HepG2 (cell line): ENCODE results near the gene SHLD3. TPM values are rescaled to one million over a fixed set of nuclear protein-coding genes. Genes with fewer than 3 reads are reported as not detected.

ENCODE experiments used
- ATAC-seq: fragments of 200-7000 bp; cut with Tn5 transposase; 3 replicates; pipeline ENCODE4 v1.9.1; 2020; ENCODE audit warnings: mild to moderate bottlenecking, moderate library complexity
- BruUV-seq: library from RNA; stranded (reverse); fragments of 400-500 nt; replicated peaks from 2 replicates; lab custom pipeline; 2021; lab: Mats Ljungman, UMichigan
- CTCF ChIA-PET: fragments of 300-600 bp; formaldehyde crosslinking; extraction: SDS; loops from one replicate; lab custom pipeline; 2021; ENCODE audit warnings: low total read pairs, inconsistent platforms, low intra/inter-chr PET ratio; lab: Yijun Ruan, JAX
- POLR2A ChIA-PET: fragments of 350-600 bp; sonication (Branson Sonifier 250); formaldehyde crosslinking; loops from one replicate; lab custom pipeline; 2020; ENCODE audit warnings: antibody characterized with exemption, inconsistent platforms; lab: Yijun Ruan, JAX
- DNase-seq: peaks from one replicate; pipeline ENCODE4 v3.0.0-alpha.2; 2015; ENCODE audit warnings: low spot score
- FAIRE-seq: peaks from 3 replicates; lab custom pipeline; 2011; peaks lifted over from hg19 to GRCh38; lab: Jason Lieb, UNC
- H2AFZ ChIP-seq: one replicate; pipeline ENCODE4 v1.6.1; 2011; ENCODE audit warnings: low read length, inconsistent platforms
- H3K27ac ChIP-seq: fragments of 300-600 bp; 3 replicates; pipeline ENCODE4 v1.8.0; 2011; ENCODE audit warnings: mixed run types, mild to moderate bottlenecking, mixed read lengths, low read length, inconsistent platforms; ENCODE audit not compliant: insufficient read depth; ENCODE audit errors: extremely low read length
- H3K27me3 ChIP-seq, 2 experiments: fragments of 200-600 bp in 1 of 2; 2 replicates in 1 of 2; 3 replicates in 1 of 2; pipeline versions ENCODE4 v1.6.0 to v1.8.0; 2011; ENCODE audit warnings: low read length in 2 of 2, mild to moderate bottlenecking in 2 of 2, moderate library complexity in 2 of 2, inconsistent platforms in 1 of 2; ENCODE audit not compliant: insufficient read depth in 2 of 2, control insufficient read depth in 1 of 2
- H3K36me3 ChIP-seq, 2 experiments: fragments of 200-600 bp in 1 of 2; replicated peaks in 1 of 2; 2 replicates in 1 of 2; 3 replicates in 1 of 2; pipeline versions ENCODE4 v1.5.1 to v1.8.0; 2011; ENCODE audit warnings: low read length in 2 of 2, inconsistent platforms in 1 of 2; ENCODE audit not compliant: insufficient read depth in 2 of 2, control insufficient read depth in 1 of 2
- H3K4me1 ChIP-seq: 2 replicates; pipeline ENCODE4 v1.5.1; 2012; ENCODE audit warnings: low read length, inconsistent platforms; ENCODE audit not compliant: insufficient read depth
- H3K4me2 ChIP-seq: 2 replicates; pipeline ENCODE4 v1.6.0; 2011; ENCODE audit warnings: low read depth, low read length, inconsistent platforms
- H3K4me3 ChIP-seq, 3 experiments: fragments of 200-600 bp in 1 of 3; sonication (generic), shearing (Covaris generic) in 1 of 3; replicated peaks in 1 of 3; 2 replicates each; pipeline ENCODE4 v1.5.1; 2011 to 2016; ENCODE audit warnings: low read length in 3 of 3, inconsistent platforms in 2 of 3, low read depth in 2 of 3, mild to moderate bottlenecking in 2 of 3, control low read depth in 1 of 3, mixed read lengths in 1 of 3; ENCODE audit not compliant: insufficient read depth in 1 of 3
- H3K79me2 ChIP-seq: one replicate; pipeline ENCODE4 v1.6.1; 2011; ENCODE audit warnings: low read length, inconsistent platforms; ENCODE audit not compliant: insufficient read depth
- H3K9ac ChIP-seq: 2 replicates; pipeline ENCODE4 v1.6.0; 2011; ENCODE audit warnings: mild to moderate bottlenecking, low read depth, low read length, inconsistent platforms; ENCODE audit not compliant: insufficient read depth
- H3K9me3 ChIP-seq: 2 replicates; pipeline ENCODE4 v1.5.1; 2012; ENCODE audit warnings: mild to moderate bottlenecking, low read length
- H4K20me1 ChIP-seq: 2 replicates; pipeline ENCODE4 v1.6.0; 2011; ENCODE audit warnings: inconsistent platforms, mild to moderate bottlenecking, low read length, moderate library complexity; ENCODE audit not compliant: insufficient read depth
- ARID3A ChIP-seq: IDR thresholded peaks from 2 replicates; pipeline ENCODE4 v1.6.1; 2012; ENCODE audit warnings: low read depth, low read length, improper control_type of control experiment
- ATF7 ChIP-seq, 2 experiments: fragments of 450-650 bp in 1 of 2; sonication (generic) in 1 of 2; formaldehyde crosslinking in 1 of 2; IDR thresholded peaks; 2 replicates each; pipeline versions ENCODE4 v1.4.0 to v1.6.1; 2016 to 2020; ENCODE audit warnings: antibody characterized with exemption in 1 of 2, mild to moderate bottlenecking in 1 of 2, missing genetic modification reagents in 1 of 2
- CCAR2 ChIP-seq: fragments of 200-400 bp; formaldehyde crosslinking; optimal IDR thresholded peaks from 2 replicates; pipeline ENCODE3; 2018; ENCODE audit warnings: low read depth, mild to moderate bottlenecking, low read length, moderate library complexity
- HNRNPH1 ChIP-seq: fragments of 200-400 bp; formaldehyde crosslinking; optimal IDR thresholded peaks from 2 replicates; pipeline ENCODE3; 2017; ENCODE audit warnings: mild to moderate bottlenecking, low read depth, low read length
- ISL2 ChIP-seq: sonication (generic); formaldehyde crosslinking; IDR thresholded peaks from 2 replicates; pipeline ENCODE4 v1.5.0; 2020; ENCODE audit warnings: missing genetic modification reagents
- MXI1 ChIP-seq: IDR thresholded peaks from 3 replicates; pipeline ENCODE4 v1.6.1; 2012; ENCODE audit warnings: low read depth, low read length, inconsistent platforms, borderline replicate concordance
- NFYC ChIP-seq: IDR thresholded peaks from 2 replicates; pipeline ENCODE4 v1.6.1; 2016; ENCODE audit warnings: missing genetic modification reagents, missing compliant biosample characterization
- SETDB1 ChIP-seq: sonication (generic); formaldehyde crosslinking; IDR thresholded peaks from 2 replicates; pipeline ENCODE4 v1.5.1; 2020; ENCODE audit warnings: missing genetic modification reagents, mild to moderate bottlenecking, borderline replicate concordance
- ZBTB21 ChIP-seq: sonication (generic); formaldehyde crosslinking; IDR thresholded peaks from 2 replicates; pipeline ENCODE4 v1.4.0; 2020; ENCODE audit warnings: missing genetic modification reagents
- ZBTB4 ChIP-seq: sonication (generic); formaldehyde crosslinking; IDR thresholded peaks from 2 replicates; pipeline ENCODE4 v1.4.0; 2020; ENCODE audit warnings: missing genetic modification reagents, mild to moderate bottlenecking, borderline replicate concordance
- ZNF607 ChIP-seq: sonication (generic); formaldehyde crosslinking; IDR thresholded peaks from 2 replicates; pipeline ENCODE4 v1.5.1; 2020; ENCODE audit warnings: missing genetic modification reagents, mild to moderate bottlenecking, borderline replicate concordance
- WGBS: methylation state at CpG from one replicate; pipeline ENCODE4 v1.1.6; 2017; ENCODE audit warnings: low lambda C conversion rate; 5-methylcytosine and 5-hydroxymethylcytosine counted together
- in situ Hi-C: cut with HindIII; loops from 2 replicates; pipeline ENCODE4 v1.10.0; 2017; ENCODE audit warnings: low pct_unique_long_range_greater_than_20kb; ENCODE audit not compliant: extremely low pct_ligation_motif_present
- intact Hi-C: fragments of 100-400 bp; cut with micrococcal nuclease; formaldehyde crosslinking; loops from one replicate; pipeline ENCODE4 v1.10.0; 2022; ENCODE audit not compliant: unreplicated experiment
- polyA plus RNA-seq, 8 experiments: library from polyadenylated mRNA; depleted of rRNA in 3 of 8; stranded (reverse) in 7 of 8; unstranded in 1 of 8; fragments of >200 nt; fragmentation: Illumina TruSeq in 4 of 8; extraction: Trizol in 4 of 8; gene quantifications; 2 replicates each; pipeline versions ENCODE4 v1.2.1 to v1.2.3, GENCODE V29; 2011 to 2016; ENCODE audit warnings: low read depth in 4 of 8, missing spikeins in 1 of 8, mixed read lengths in 1 of 8; ENCODE audit not compliant: insufficient read depth in 1 of 8
- total RNA-seq, 5 experiments: library from RNA; depleted of rRNA; stranded (reverse); fragments of >200 nt; fragmentation: Illumina TruSeq; extraction: Trizol; gene quantifications; 2 replicates each; pipeline ENCODE4 v1.2.3, GENCODE V29; 2016; ENCODE audit warnings: low read depth in 1 of 5
- TF ChIP-seq, protein P1 (sequence below): sonication (generic); formaldehyde crosslinking; IDR thresholded peaks from 2 replicates; pipeline ENCODE4 v1.5.1; 2020; ENCODE audit warnings: missing genetic modification reagents, mild to moderate bottlenecking, borderline replicate concordance
- TF ChIP-seq, protein P2 (sequence below): sonication (generic); formaldehyde crosslinking; IDR thresholded peaks from 2 replicates; pipeline ENCODE4 v1.9.0; 2021; ENCODE audit warnings: missing genetic modification reagents, mild to moderate bottlenecking, borderline replicate concordance

The SHLD3 gene
- total and polyA plus RNA-seq, 2 of the 13 experiments (the other 11 are each of a cell fraction or from before 2014, with no cell fraction given) = 3.6 to 6.8 TPM

DNA sequence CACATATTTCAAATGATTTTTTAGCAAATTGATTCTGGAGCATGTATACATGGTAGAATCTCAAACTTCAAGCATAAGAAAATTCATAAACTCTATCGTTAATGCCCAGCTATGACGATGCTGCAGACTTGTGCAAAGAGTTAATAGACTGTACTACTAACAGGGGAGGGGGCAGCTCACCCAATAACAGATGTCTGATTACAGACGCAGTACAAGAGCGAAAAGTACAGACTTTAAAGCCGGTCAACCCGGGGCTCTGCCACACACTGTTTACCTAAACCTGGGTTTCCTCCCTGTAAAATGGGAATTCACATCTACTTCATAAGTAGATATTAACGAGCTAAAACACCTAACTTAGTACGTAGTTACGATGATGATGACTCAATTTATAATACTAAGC lies 1.3 kb upstream of the SHLD3 start (continued):
- TF ChIP-seq ZBTB4 (CRISPR knock-in tag) = no peak
- no peak for TF ChIP-seq CCAR2
- TF ChIP-seq MXI1 = no peak
- TF ChIP-seq, all 625 proteins: peak for 5

GRCh38 chr5:65624025-65624570 lies 729 bp upstream of the SHLD3 start, which contains the start of gene TRIM23:
TRIM23 (minus strand) TSS chr5:65624333; CDS start chr5:65624274, 59 bp downstream.
- 0 out of 5 replicates have a peak, but pooled peaks cover 0 to under 1% of the 10 kb centered on the region in 2 experiments for H3K36me3 ChIP-seq
- no peaks in the 10 kb centered on the region for H4K20me1 ChIP-seq
- BruUV-seq = TSS peak; percentile 63
- H3K4me1 ChIP-seq = peaks cover 28% of the 10 kb centered on the region
- peak; percentile 86 for DNase-seq
- peaks cover 0 to 4% of the 10 kb centered on the region in 2 experiments; a peak in 2 of 5 replicates for H3K27me3 ChIP-seq
- H3K9ac ChIP-seq = peak within 1 kb of the TSS; percentile 93
- ATAC-seq = peak; percentile 99
- CTCF ChIA-PET = no interaction called here
- WGBS = under 1% methylated on average over 17 of the region's 32 CpGs
- H2AFZ ChIP-seq = peak within 1 kb of the TSS; percentile 95
- intact Hi-C loops = loop anchor here (5.0 to 10.0 kb wide), 2 partner anchors 62 to 301 kb away; partner anchors contain the start of genes CENPK, ERBIN and PPWD1
- H3K4me3 ChIP-seq = peak within 1 kb of the TSS; percentile 90 to 98 (median 95)
- in situ Hi-C loops = no loop called here
- peak within 1 kb of the TSS; percentile 83 for H3K4me2 ChIP-seq
- POLR2A ChIA-PET = interaction anchor here (0.9 to 1.7 kb wide), 4 partner anchors 9 to 61 kb away, joined by 3 to 11 read pairs (median 4); partner anchors contain the start of genes CENPK and PPWD1
- H3K9me3 ChIP-seq = no peaks in the 10 kb centered on the region
- H3K27ac ChIP-seq = peak within 1 kb of the TSS; percentile 95
- H3K79me2 ChIP-seq = peaks cover 51% of the 10 kb centered on the region
- FAIRE-seq = no peak
- TF ChIP-seq ATF7 (IDR thresholded peaks at IDR 0.05) (no peak), ATF7 (CRISPR knock-in tag; IDR thresholded peaks at IDR 0.05) (no peak), ZBTB21 (CRISPR knock-in tag) (no peak), ZNF607 (peak; percentile 28; the same call in 1 of the 2 replicates), ISL2 (no peak), NFYC (CRISPR knock-in tag) (0 out of 2 replicates have a peak, but pooled peaks have one; percentile 11), ARID3A (no peak), HNRNPH1 (no peak), SETDB1 (CRISPR knock-in tag) (no peak)
- TF ChIP-seq, protein P1, sequence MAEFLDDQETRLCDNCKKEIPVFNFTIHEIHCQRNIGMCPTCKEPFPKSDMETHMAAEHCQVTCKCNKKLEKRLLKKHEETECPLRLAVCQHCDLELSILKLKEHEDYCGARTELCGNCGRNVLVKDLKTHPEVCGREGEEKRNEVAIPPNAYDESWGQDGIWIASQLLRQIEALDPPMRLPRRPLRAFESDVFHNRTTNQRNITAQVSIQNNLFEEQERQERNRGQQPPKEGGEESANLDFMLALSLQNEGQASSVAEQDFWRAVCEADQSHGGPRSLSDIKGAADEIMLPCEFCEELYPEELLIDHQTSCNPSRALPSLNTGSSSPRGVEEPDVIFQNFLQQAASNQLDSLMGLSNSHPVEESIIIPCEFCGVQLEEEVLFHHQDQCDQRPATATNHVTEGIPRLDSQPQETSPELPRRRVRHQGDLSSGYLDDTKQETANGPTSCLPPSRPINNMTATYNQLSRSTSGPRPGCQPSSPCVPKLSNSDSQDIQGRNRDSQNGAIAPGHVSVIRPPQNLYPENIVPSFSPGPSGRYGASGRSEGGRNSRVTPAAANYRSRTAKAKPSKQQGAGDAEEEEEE (CRISPR knock-in tag) = no peak
- TF ChIP-seq, protein P2, sequence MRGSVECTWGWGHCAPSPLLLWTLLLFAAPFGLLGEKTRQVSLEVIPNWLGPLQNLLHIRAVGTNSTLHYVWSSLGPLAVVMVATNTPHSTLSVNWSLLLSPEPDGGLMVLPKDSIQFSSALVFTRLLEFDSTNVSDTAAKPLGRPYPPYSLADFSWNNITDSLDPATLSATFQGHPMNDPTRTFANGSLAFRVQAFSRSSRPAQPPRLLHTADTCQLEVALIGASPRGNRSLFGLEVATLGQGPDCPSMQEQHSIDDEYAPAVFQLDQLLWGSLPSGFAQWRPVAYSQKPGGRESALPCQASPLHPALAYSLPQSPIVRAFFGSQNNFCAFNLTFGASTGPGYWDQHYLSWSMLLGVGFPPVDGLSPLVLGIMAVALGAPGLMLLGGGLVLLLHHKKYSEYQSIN (CRISPR knock-in tag) = no peak
